HepG2 (cell line): ENCODE results near the gene CFAP46. TPM values are rescaled to one million over a fixed set of nuclear protein-coding genes. Genes with fewer than 3 reads are reported as not detected.

Experiments
- EEA1 ChIP-seq: sonication (generic); formaldehyde crosslinking; IDR thresholded peaks from 2 replicates; pipeline ENCODE4 v1.5.1; 2020; ENCODE audit warnings: mild to moderate bottlenecking, missing genetic modification reagents, borderline replicate concordance
- PAF1 ChIP-seq: IDR thresholded peaks from 2 replicates; pipeline ENCODE4 v1.6.1; 2016; ENCODE audit warnings: missing genetic modification reagents, missing compliant biosample characterization
- PAWR ChIP-seq: sonication (generic); formaldehyde crosslinking; IDR thresholded peaks from 2 replicates; pipeline ENCODE4 v1.4.0; 2020; ENCODE audit warnings: missing genetic modification reagents, mild to moderate bottlenecking, borderline replicate concordance
- PCBP2 ChIP-seq: fragments of 200-400 bp; formaldehyde crosslinking; optimal IDR thresholded peaks from 2 replicates; pipeline ENCODE3; 2018; ENCODE audit warnings: low read length, low read depth; ENCODE audit not compliant: poor library complexity, severe bottlenecking
- RFXANK ChIP-seq: IDR thresholded peaks from 2 replicates; pipeline ENCODE4 v1.6.1; 2016
- TSC22D2 ChIP-seq: sonication (generic); formaldehyde crosslinking; IDR thresholded peaks from 2 replicates; pipeline ENCODE4 v1.5.1; 2020; ENCODE audit warnings: missing genetic modification reagents, mild to moderate bottlenecking, borderline replicate concordance
- ZNF142 ChIP-seq: sonication (generic); formaldehyde crosslinking; IDR thresholded peaks from 2 replicates; pipeline ENCODE4 v1.4.0; 2020; ENCODE audit warnings: missing genetic modification reagents
- ZNF275 ChIP-seq: sonication (generic); formaldehyde crosslinking; IDR thresholded peaks from 2 replicates; pipeline ENCODE4 v1.8.0; 2022; ENCODE audit warnings: missing genetic modification reagents, mild to moderate bottlenecking, inconsistent platforms, borderline replicate concordance
- ZNF766 ChIP-seq: sonication (generic); formaldehyde crosslinking; IDR thresholded peaks from 2 replicates; pipeline ENCODE4 v1.5.0; 2020; ENCODE audit warnings: missing genetic modification reagents, borderline replicate concordance
- polyA plus RNA-seq, 8 experiments: library from polyadenylated mRNA; depleted of rRNA in 3 of 8; stranded (reverse) in 7 of 8; unstranded in 1 of 8; fragments of >200 nt; fragmentation: Illumina TruSeq in 4 of 8; extraction: Trizol in 4 of 8; gene quantifications; 2 replicates each; pipeline versions ENCODE4 v1.2.1 to v1.2.3, GENCODE V29; 2011 to 2016; ENCODE audit warnings: low read depth in 4 of 8, missing spikeins in 1 of 8, mixed read lengths in 1 of 8; ENCODE audit not compliant: insufficient read depth in 1 of 8
- total RNA-seq, 5 experiments: library from RNA; depleted of rRNA; stranded (reverse); fragments of >200 nt; fragmentation: Illumina TruSeq; extraction: Trizol; gene quantifications; 2 replicates each; pipeline ENCODE4 v1.2.3, GENCODE V29; 2016; ENCODE audit warnings: low read depth in 1 of 5

The CFAP46 gene
- total and polyA plus RNA-seq, 2 of the 13 experiments (the other 11 are each of a cell fraction or from before 2014, with no cell fraction given): 0.24 to 0.84 TPM

- TF ChIP-seq PAF1 (CRISPR knock-in tag): no peak
- no peak for TF ChIP-seq ZNF275 (CRISPR knock-in tag)
- TF ChIP-seq PAWR (CRISPR knock-in tag): no peak
- TF ChIP-seq PCBP2: no peak
- no peak for TF ChIP-seq TSC22D2
- no peak for TF ChIP-seq ZNF766
- TF ChIP-seq ZNF142 (CRISPR knock-in tag): no peak
- no peak for TF ChIP-seq RFXANK (CRISPR knock-in tag)
- no peak for TF ChIP-seq EEA1 (CRISPR knock-in tag)
Observed at GRCh38 chr10:132872658-132873057, 69.7 kb downstream of the CFAP46 start (continued).
